ENCODE data around the gene REX1BD. TPM values are rescaled to one million over a fixed set of nuclear protein-coding genes. Genes with fewer than 3 reads are reported as not detected.
A peak's percentile ranks its signal among the peaks of the same experiment; 100 is the strongest.
"Not testable (repeated sequence)": the region's sequence is repeated elsewhere in the genome, so short reads cannot be mapped to it uniquely, and the experiment has no call there.

The REX1BD gene
- total and polyA plus RNA-seq, 2 of the 8 experiments (the other 6 are each of a cell fraction or from before 2014, with no cell fraction given): 56.8 to 62.7 TPM

- H4K8ac ChIP-seq (ENCODE audit: extremely low read depth, insufficient read depth, low read length); H3K27ac ChIP-seq (ENCODE audit: low read depth, low read length); H3K4ac ChIP-seq (replicated peaks; ENCODE audit: insufficient read length, low read depth, low read length); H2BK5ac ChIP-seq (ENCODE audit: low read depth, low read length); H3K9me3 ChIP-seq (ENCODE audit: insufficient read depth in 2 of 2, low read depth in 1 of 2, low read length in 1 of 2); H4K5ac ChIP-seq (ENCODE audit: insufficient read length, low read depth, low read length); H3K4me3 ChIP-seq (ENCODE audit: extremely low read depth in 1 of 4, insufficient read depth in 2 of 4, low read depth in 3 of 4, low read length in 4 of 4); H2BK120ac ChIP-seq (replicated peaks; ENCODE audit: low read depth, low read length); H3K9ac ChIP-seq (replicated peaks in 1 of 4; ENCODE audit: extremely low read depth in 1 of 4, low read depth in 3 of 4, low read length in 3 of 4); H3K56ac ChIP-seq (replicated peaks; ENCODE audit: insufficient read length, low read depth, low read length); H3K18ac ChIP-seq (ENCODE audit: extremely low read depth, low read length); H2BK20ac ChIP-seq (ENCODE audit: low read length); DNase-seq (ENCODE audit: low read depth in 1 of 2, low spot score in 2 of 2); H2AFZ ChIP-seq (ENCODE audit: low read length); FAIRE-seq; H2BK15ac ChIP-seq (ENCODE audit: low read length); H3K36me3 ChIP-seq (ENCODE audit: control insufficient read depth in 2 of 4, insufficient read depth in 4 of 4, low read length in 3 of 4); H4K91ac ChIP-seq (replicated peaks; ENCODE audit: insufficient read length, low read length); H3K23ac ChIP-seq (ENCODE audit: insufficient read length); H3K14ac ChIP-seq (ENCODE audit: insufficient read length); H3K23me2 ChIP-seq (ENCODE audit: low read depth, low read length); H2AK5ac ChIP-seq (ENCODE audit: low read depth, low read length); H3K79me1 ChIP-seq (ENCODE audit: low read depth, low read length); H3K4me2 ChIP-seq (ENCODE audit: insufficient read depth in 1 of 2, low read depth in 2 of 2, low read length in 2 of 2); H4K20me1 ChIP-seq (replicated peaks in 1 of 2; ENCODE audit: control insufficient read depth in 1 of 2, insufficient read depth in 2 of 2, low read length in 2 of 2); H3K79me2 ChIP-seq (ENCODE audit: control insufficient read depth in 1 of 2, insufficient read depth in 2 of 2, low read length in 2 of 2): not testable (repeated sequence)
- Histone ChIP-seq H3K27me3 (replicated peaks in 1 of 4; ENCODE audit: control insufficient read depth in 3 of 4, extremely low read depth in 1 of 4, insufficient read depth in 3 of 4, low read length in 3 of 4) (peaks cover 28 to 47% (median 44%) of the 10 kb centered on the region in 4 experiments), H3K4me1 (replicated peaks in 1 of 4; ENCODE audit: control insufficient read depth in 3 of 4, insufficient read depth in 4 of 4, low read length in 3 of 4) (peaks cover 5 to 33% (median 20%) of the 10 kb centered on the region in 4 experiments), H2BK12ac (ENCODE audit: low read depth, low read length) (0 out of 2 replicates have a peak overlapping the region, but pooled peaks have one; percentile 17)
- ChIA-PET CTCF (ENCODE audit: partially characterized antibody) (interaction anchor here (0.8 to 1.2 kb wide), 4 partner anchors 12 to 77 kb away, joined by 3 read pairs; no protein-coding TSS in a partner anchor), POLR2A (ENCODE audit: partially characterized antibody) (interaction anchor here (1.1 kb wide), 1 partner anchor 35 kb away, joined by 3 read pairs; no protein-coding TSS in a partner anchor)
- 92% methylated on average over 11 of the region's 15 CpGs; no CpG with 5 or more reads in 1 of the 2 experiments for WGBS, 2 experiments (ENCODE audit: extremely low coverage in 1 of 2, insufficient coverage in 1 of 2, insufficient read length in 1 of 2, insufficient replicate concordance in 2 of 2, low coverage in 1 of 2, low lambda C conversion rate in 2 of 2, missing lambda C conversion rate in 1 of 2)
These were observed 12.2 kb downstream of the REX1BD start for GRCh38 chr19:18600692-18601397.
